ENCODE measurements around the gene LHFPL3. TPM values are rescaled to one million over a fixed set of nuclear protein-coding genes. Genes with fewer than 3 reads are reported as not detected.

Gene LHFPL3
- total RNA-seq, 2 donors from 2014 or later = not detected

- ATAC-seq (no peak), DNase-seq (ENCODE audit: low spot score in 2 of 2) (no peak)
- Mint-ChIP-seq H3K27ac (no peak overlapping the region), H3K9me3 (no peaks in the 10 kb centered on the region), H3K36me3 (no peaks in the 10 kb centered on the region)
Measured at GRCh38 chr7:104784686-104785085, 456.3 kb downstream of the LHFPL3 start.

DNA sequence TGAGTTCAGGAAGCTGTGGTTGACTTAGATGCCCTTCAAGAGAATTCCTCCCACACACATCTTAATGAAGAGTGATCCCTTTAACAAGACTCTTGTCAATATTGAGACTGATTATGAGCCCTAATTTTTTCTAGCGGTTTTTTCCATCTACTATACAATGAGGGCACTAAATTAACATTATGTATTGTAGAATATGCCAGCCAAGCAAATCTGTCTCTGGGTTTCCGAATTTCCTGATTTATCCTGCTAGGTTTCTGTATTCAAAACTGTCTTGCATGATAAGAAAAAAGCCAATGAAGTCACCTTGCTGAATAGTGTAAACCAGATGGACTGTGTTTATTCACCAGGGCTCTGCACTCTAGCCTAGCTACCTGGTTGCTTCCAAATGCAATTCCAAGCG lies 461.4 kb downstream of the LHFPL3 start:
- DNase-seq (ENCODE audit: low spot score in 2 of 2) = no peak
- Mint-ChIP-seq H3K9me3 (no peaks in the 10 kb centered on the region), H3K27ac (no peak overlapping the region), H3K36me3 (no peaks in the 10 kb centered on the region)
- no peak for ATAC-seq

DNA sequence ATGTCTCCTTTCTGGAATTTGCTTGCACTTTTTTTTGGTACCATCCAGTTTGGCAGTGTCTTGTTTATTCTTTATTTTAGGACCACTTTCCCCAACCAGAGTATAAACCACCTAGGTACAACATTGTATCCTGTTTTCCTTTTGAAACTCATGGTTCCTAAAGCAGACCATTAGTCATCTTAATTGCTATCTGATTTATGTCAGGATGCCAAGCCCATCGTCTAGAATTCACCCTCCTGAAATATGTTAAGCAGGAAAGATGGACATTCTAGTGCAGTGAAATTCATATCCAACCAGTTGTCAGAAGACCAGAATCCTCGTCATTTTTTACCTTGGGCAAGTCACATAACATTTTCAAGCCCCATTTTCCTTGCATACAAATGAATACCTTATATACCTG lies 462.0 kb downstream of the LHFPL3 start:
- no peak overlapping the region for H3K27ac Mint-ChIP-seq
- H3K9me3 Mint-ChIP-seq = no peaks in the 10 kb centered on the region
- no peak for DNase-seq (ENCODE audit: low spot score in 2 of 2)
- no peak for ATAC-seq
- no peaks in the 10 kb centered on the region for H3K36me3 Mint-ChIP-seq

DNA sequence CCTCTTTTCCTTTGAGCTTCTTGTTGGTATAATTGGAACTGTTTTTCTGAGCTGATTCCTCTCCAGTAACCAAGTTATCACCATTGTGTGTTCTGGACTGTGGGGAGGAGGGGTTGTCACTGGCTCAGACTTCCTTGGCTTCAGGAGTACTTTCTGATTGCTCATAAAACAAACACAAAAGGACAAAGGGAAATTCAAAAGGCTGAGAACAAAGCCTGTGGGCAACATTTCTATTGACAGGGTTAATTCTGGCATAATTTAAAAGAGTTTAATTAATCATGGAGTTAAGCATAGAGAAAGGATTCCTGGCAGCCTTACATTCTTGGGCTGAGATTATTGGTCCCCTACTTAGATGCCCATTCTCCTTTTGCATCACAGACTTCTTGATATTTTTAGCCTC lies 462.7 kb downstream of the LHFPL3 start:
- ATAC-seq (no peak), DNase-seq (ENCODE audit: low spot score in 2 of 2) (no peak)
- Mint-ChIP-seq H3K36me3 (no peaks in the 10 kb centered on the region), H3K27ac (no peak overlapping the region), H3K9me3 (no peaks in the 10 kb centered on the region)

- Mint-ChIP-seq H3K9me3 (no peaks in the 10 kb centered on the region), H3K27ac (no peak overlapping the region), H3K36me3 (no peaks in the 10 kb centered on the region)
- ATAC-seq (no peak), DNase-seq (ENCODE audit: low spot score in 2 of 2) (no peak)
Measured at GRCh38 chr7:104793066-104793465, 464.7 kb downstream of the LHFPL3 start.

- Mint-ChIP-seq H3K9me3 (no peaks in the 10 kb centered on the region), H3K27ac (no peak overlapping the region), H3K36me3 (no peaks in the 10 kb centered on the region)
- ATAC-seq (no peak), DNase-seq (ENCODE audit: low spot score in 2 of 2) (no peak)
Measured at GRCh38 chr7:104794154-104794553, 465.8 kb downstream of the LHFPL3 start.

DNA sequence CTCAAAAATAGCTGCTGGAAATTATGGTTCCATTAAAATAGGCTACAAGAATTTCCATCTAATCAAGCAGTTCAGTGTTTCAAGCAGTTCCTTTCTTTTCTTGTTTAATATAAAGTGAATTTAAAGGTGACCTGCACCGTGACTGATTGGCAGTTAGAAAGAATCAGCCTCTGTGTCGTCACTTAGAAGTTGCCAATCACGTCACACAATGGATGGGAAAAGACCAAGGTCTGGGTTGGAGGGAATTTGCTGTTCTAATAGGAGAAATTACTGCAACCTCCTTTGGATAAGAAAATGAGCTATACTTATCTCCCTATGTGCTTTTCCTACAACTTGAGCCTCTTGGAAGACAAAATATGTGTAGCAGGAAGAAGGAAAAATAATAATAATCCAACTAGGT lies 466.2 kb downstream of the LHFPL3 start:
- no peak for ATAC-seq

GRCh38 chr7:104795086-104795485 lies 466.7 kb downstream of the LHFPL3 start:
- no peak overlapping the region for H3K27ac Mint-ChIP-seq
- ATAC-seq (no peak), DNase-seq (ENCODE audit: low spot score in 2 of 2) (no peak)
- H3K9me3 Mint-ChIP-seq = no peaks in the 10 kb centered on the region
- no peaks in the 10 kb centered on the region for H3K36me3 Mint-ChIP-seq

More for the DNA sequence above, 466.2 kb downstream of the LHFPL3 start:
- H3K9me3 Mint-ChIP-seq = no peaks in the 10 kb centered on the region
- no peak for DNase-seq (ENCODE audit: low spot score in 2 of 2)
- no peak overlapping the region for H3K27ac Mint-ChIP-seq
- H3K36me3 Mint-ChIP-seq = no peaks in the 10 kb centered on the region

DNA sequence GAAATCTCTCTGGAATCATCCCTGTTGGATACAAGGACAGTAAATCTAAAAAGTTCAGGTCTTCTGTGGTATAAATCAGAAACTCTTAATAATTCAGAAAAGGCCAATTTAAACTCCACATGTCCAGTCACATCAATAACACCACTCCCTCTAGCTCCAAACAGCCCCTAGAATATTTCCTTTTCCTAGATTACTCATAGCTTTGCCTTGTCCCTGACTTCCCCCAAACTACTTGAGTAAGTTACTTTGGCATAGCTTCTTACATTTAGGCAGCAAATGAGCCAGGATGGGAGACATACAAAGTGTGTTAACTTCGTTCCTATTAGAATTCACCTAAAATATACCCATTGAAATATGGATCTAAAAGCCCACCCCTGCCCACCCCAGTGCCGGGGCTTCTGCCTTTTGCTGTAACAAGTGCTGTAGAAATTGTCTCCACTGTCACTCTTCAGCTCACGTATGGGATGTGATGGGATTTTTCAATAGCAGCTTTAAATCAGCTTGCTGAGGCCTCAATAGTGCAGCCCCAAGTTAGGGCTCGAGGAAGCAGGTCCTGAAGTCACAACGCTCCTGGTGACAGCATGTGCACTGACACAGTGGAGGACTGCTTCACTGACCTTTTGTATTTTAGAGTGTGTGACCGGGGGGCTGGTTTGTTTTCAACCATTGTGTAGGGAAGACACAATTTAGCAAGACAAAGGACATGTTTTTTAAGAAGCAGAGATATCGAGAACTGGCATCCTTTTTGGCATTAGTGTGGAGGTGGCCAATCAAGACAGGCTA lies 467.4 kb downstream of the LHFPL3 start:
- ATAC-seq = no peak
- Mint-ChIP-seq H3K9me3 (no peaks in the 10 kb centered on the region), H3K36me3 (no peaks in the 10 kb centered on the region), H3K27ac (no peak overlapping the region)
- no peak for DNase-seq (ENCODE audit: low spot score in 2 of 2)

DNA sequence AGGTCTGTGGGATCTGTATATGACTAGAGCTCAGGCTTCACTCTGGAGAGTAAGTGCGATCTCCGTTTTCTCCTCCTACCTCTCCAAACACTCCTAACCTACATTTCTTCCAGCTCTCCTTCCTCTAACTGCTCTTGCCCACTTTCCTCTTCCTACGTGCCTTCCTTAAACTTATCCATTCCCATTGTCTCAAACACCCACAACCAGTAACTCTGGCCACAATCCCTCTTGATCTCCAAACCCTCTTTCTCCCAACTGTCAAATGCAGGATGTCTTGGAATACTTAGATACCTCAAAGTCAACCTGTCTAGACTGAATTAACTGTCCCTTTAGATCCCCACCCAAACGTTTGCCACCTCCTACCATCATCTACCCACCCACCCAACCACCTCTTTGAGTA lies 471.9 kb downstream of the LHFPL3 start:
- ATAC-seq = no peak
- Mint-ChIP-seq H3K36me3 (no peaks in the 10 kb centered on the region), H3K27ac (no peak overlapping the region), H3K9me3 (no peaks in the 10 kb centered on the region)
- DNase-seq (ENCODE audit: low spot score in 2 of 2) = no peak

- H3K9me3 Mint-ChIP-seq = no peaks in the 10 kb centered on the region
- ATAC-seq (no peak), DNase-seq (ENCODE audit: low spot score in 2 of 2) (no peak)
- no peaks in the 10 kb centered on the region for H3K36me3 Mint-ChIP-seq
- no peak overlapping the region for H3K27ac Mint-ChIP-seq
Measured at GRCh38 chr7:104801022-104801421, 472.6 kb downstream of the LHFPL3 start.

- DNase-seq (ENCODE audit: low spot score in 2 of 2) = no peak
- no peak overlapping the region for H3K27ac Mint-ChIP-seq
- no peak for ATAC-seq
- no peaks in the 10 kb centered on the region for H3K9me3 Mint-ChIP-seq
- H3K36me3 Mint-ChIP-seq = no peaks in the 10 kb centered on the region
Measured at GRCh38 chr7:104803931-104804330, 475.5 kb downstream of the LHFPL3 start.

GRCh38 chr7:104804696-104805095 lies 476.3 kb downstream of the LHFPL3 start:
- no peaks in the 10 kb centered on the region for H3K36me3 Mint-ChIP-seq
- no peaks in the 10 kb centered on the region for H3K9me3 Mint-ChIP-seq

DNA sequence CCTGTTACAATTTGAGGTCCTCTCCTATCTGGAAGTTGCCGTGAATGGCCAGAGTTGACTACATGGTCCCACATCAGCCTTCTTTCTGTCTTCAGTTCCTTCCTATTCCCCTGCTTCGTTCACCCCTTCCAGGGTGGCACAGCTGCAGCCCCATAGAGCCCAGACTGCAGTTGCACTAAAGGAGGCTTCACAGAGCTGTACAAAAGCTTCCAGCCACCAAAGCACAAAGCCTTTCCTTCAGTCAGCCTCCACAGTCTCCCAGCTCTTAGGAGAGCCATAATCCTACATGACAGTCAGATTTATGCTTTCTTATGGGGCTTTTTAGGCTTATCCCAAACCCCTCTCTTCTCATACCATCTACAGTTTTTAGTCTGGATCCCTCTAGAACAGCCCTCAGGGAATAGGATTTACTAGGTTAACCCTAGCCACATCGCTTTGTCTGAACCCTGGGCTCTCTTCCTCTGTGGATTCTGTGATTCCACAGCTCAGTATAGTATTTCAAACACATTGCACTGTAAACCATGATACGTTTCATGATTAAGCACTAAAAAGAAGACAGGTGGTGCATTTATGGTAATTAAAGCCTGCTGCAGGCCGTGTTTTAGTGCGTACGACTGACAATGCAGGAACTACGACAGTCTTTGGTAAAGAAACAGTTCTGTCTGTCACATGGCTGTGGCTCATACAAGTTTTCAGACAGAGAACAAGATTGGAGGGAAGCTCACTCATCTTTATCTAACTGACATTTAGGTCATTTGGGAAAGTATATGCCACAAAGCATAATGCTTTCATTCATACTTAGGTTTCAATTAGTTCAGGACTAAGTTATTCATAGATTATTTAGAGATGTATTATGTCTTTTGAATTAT lies 477.3 kb downstream of the LHFPL3 start:
- Mint-ChIP-seq H3K27ac (no peak overlapping the region), H3K36me3 (no peaks in the 10 kb centered on the region), H3K9me3 (no peaks in the 10 kb centered on the region)
- DNase-seq (ENCODE audit: low spot score in 2 of 2) (no peak), ATAC-seq (no peak)

More at GRCh38 chr7:104804696-104805095, 476.3 kb downstream of the LHFPL3 start:
- DNase-seq (ENCODE audit: low spot score in 2 of 2) (no peak), ATAC-seq (no peak)
- H3K27ac Mint-ChIP-seq = no peak overlapping the region

DNA sequence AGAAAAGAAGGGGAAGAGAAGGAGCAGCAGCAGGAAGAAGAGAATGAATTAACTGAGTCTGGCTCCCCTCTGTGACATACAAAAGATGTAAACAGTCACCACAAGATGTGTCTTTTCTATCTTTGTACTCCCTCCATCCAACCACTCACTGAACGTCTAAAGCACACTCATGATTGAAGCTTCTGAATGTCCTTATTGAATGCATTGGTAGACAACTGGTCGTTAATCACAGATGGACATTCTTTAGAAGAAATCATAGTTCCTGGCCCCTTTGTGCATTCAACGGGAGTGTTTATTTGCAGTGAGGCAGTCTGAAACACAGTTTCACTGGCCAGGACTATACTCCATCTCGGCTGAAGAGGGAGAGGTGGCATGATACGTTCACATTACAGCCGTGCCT lies 479.3 kb downstream of the LHFPL3 start:
- Mint-ChIP-seq H3K27ac (no peak overlapping the region), H3K36me3 (no peaks in the 10 kb centered on the region), H3K9me3 (no peaks in the 10 kb centered on the region)
- ATAC-seq = no peak
- DNase-seq (ENCODE audit: low spot score in 2 of 2) = no peak

GRCh38 chr7:104809906-104810305 lies 481.5 kb downstream of the LHFPL3 start:
- Mint-ChIP-seq H3K27ac (no peak overlapping the region), H3K36me3 (no peaks in the 10 kb centered on the region)

GRCh38 chr7:104814126-104814525 lies 485.7 kb downstream of the LHFPL3 start:
- Mint-ChIP-seq H3K36me3 (no peaks in the 10 kb centered on the region), H3K27ac (no peak overlapping the region), H3K9me3 (no peaks in the 10 kb centered on the region)
- no peak for ATAC-seq
- DNase-seq (ENCODE audit: low spot score in 2 of 2) = no peak

More at GRCh38 chr7:104809906-104810305, 481.5 kb downstream of the LHFPL3 start:
- DNase-seq (ENCODE audit: low spot score in 2 of 2) = no peak
- no peak for ATAC-seq
- H3K9me3 Mint-ChIP-seq = no peaks in the 10 kb centered on the region
